Thyroid gland (tissue), 4 donors: ENCODE results near the gene WNT5A.

Source experiments
- POLR2A ChIP-seq, 2 donors: fragments of 450-650 bp; IDR thresholded peaks; one replicate each; pipeline ENCODE4 v1.6.1; 2017; ENCODE audit warnings: antibody characterized with exemption in 2 of 2, mild to moderate bottlenecking in 2 of 2, moderate library complexity in 1 of 2
- TF ChIP-seq, protein P1 (sequence below), 6 experiments: fragments of 200-600 bp in 3 of 6; fragments of 450-650 bp in 3 of 6; sonication (generic) in 3 of 6; IDR thresholded peaks; one replicate each; pipeline ENCODE4 v1.5.1; 2016 to 2019; ENCODE audit warnings: antibody characterized with exemption in 6 of 6, mild to moderate bottlenecking in 2 of 6, inconsistent platforms in 1 of 6, moderate library complexity in 1 of 6

DNA sequence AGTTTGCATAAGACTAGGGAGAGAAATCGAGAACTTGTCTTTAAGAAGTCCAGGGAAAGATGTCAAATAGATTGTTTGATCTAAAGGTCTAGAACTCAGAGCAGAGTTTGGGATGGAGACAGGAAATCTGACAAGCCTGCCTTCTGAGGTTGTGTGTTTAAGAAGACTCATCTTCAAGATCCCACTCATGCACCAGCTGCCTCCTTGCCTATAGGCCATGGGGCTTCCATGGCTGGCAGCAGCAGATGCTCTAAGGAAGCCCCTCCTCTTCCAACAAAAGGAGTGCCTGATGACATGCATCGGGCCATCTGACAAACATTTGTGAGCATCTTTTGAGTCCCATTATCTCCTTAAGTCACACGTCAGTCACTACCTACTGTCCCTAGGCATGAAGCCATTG, 47.4 kb downstream of the WNT5A start:
- TF ChIP-seq, protein P1, sequence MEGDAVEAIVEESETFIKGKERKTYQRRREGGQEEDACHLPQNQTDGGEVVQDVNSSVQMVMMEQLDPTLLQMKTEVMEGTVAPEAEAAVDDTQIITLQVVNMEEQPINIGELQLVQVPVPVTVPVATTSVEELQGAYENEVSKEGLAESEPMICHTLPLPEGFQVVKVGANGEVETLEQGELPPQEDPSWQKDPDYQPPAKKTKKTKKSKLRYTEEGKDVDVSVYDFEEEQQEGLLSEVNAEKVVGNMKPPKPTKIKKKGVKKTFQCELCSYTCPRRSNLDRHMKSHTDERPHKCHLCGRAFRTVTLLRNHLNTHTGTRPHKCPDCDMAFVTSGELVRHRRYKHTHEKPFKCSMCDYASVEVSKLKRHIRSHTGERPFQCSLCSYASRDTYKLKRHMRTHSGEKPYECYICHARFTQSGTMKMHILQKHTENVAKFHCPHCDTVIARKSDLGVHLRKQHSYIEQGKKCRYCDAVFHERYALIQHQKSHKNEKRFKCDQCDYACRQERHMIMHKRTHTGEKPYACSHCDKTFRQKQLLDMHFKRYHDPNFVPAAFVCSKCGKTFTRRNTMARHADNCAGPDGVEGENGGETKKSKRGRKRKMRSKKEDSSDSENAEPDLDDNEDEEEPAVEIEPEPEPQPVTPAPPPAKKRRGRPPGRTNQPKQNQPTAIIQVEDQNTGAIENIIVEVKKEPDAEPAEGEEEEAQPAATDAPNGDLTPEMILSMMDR (IDR thresholded peaks at IDR 0.05), result no peak
- no peak for TF ChIP-seq POLR2A (IDR thresholded peaks at IDR 0.05)
